Neural progenitor cell (in vitro differentiated cells): Measurements from ENCODE around the gene PTPRK. TPM values are rescaled to one million over a fixed set of nuclear protein-coding genes. Genes with fewer than 3 reads are reported as not detected.

Source experiments
- DNase-seq: peaks from one replicate; pipeline ENCODE4 v3.0.0-alpha.2; 2016; ENCODE audit warnings: low spot score
- H2AFZ ChIP-seq: fragments of 200-600 bp; sonication (generic); replicated peaks from 2 replicates; pipeline ENCODE4 v1.6.1; 2016; ENCODE audit warnings: antibody characterized with exemption
- H3F3A ChIP-seq: fragments of 200-600 bp; sonication (generic); 2 replicates; pipeline ENCODE4 v1.6.1; 2016; ENCODE audit warnings: antibody characterized with exemption, low read depth
- H3K27ac ChIP-seq: fragments of 200-600 bp; sonication (generic); 2 replicates; pipeline ENCODE4 v1.5.1; 2016; ENCODE audit warnings: mild to moderate bottlenecking
- H3K27me3 ChIP-seq: fragments of 200-600 bp; sonication (generic); 2 replicates; pipeline ENCODE4 v1.6.1; 2016; ENCODE audit warnings: mild to moderate bottlenecking, moderate library complexity
- H3K36me3 ChIP-seq: fragments of 200-600 bp; sonication (generic); 2 replicates; pipeline ENCODE4 v1.5.1; 2016
- H3K4me1 ChIP-seq: fragments of 200-600 bp; sonication (generic); 2 replicates; pipeline ENCODE4 v1.6.1; 2016; ENCODE audit warnings: mixed run types
- H3K4me2 ChIP-seq: fragments of 200-600 bp; sonication (generic); 2 replicates; pipeline ENCODE4 v1.6.1; 2016
- H3K4me3 ChIP-seq: fragments of 200-600 bp; sonication (generic); 2 replicates; pipeline ENCODE4 v1.5.1; 2016
- H3K79me2 ChIP-seq: fragments of 200-600 bp; sonication (generic); 2 replicates; pipeline ENCODE4 v1.6.1; 2016; ENCODE audit warnings: low read depth
- H3K9ac ChIP-seq: fragments of 200-600 bp; sonication (generic); 2 replicates; pipeline ENCODE4 v1.6.1; 2016
- H3K9me3 ChIP-seq: fragments of 200-600 bp; sonication (generic); 2 replicates; pipeline ENCODE4 v1.5.1; 2016; ENCODE audit warnings: low read depth
- H4K20me1 ChIP-seq: fragments of 200-600 bp; sonication (generic); 2 replicates; pipeline ENCODE4 v1.6.1; 2016; ENCODE audit warnings: low read depth
- H3K27ac Mint-ChIP-seq: 3 replicates; pipeline ENCODE4 v1.8.0; 2021; ENCODE audit warnings: mixed read lengths
- H3K27me3 Mint-ChIP-seq: 2 replicates; pipeline ENCODE4 v1.8.0; 2022; ENCODE audit warnings: low read depth, mild to moderate bottlenecking, inconsistent platforms, moderate library complexity, mixed read lengths; ENCODE audit not compliant: insufficient read depth
- H3K36me3 Mint-ChIP-seq: 3 replicates; pipeline ENCODE4 v1.8.0; 2021; ENCODE audit warnings: mixed read lengths
- H3K4me1 Mint-ChIP-seq: 3 replicates; pipeline ENCODE4 v1.8.0; 2021; ENCODE audit warnings: mixed read lengths
- H3K4me3 Mint-ChIP-seq: 3 replicates; pipeline ENCODE4 v1.8.0; 2021; ENCODE audit warnings: mild to moderate bottlenecking, moderate library complexity, mixed read lengths
- H3K9me3 Mint-ChIP-seq: 3 replicates; pipeline ENCODE4 v1.8.0; 2020; ENCODE audit warnings: mixed read lengths
- CTCF ChIP-seq: fragments of 200-600 bp; sonication (generic); IDR thresholded peaks from 2 replicates; pipeline ENCODE4 v1.5.1; 2017; ENCODE audit warnings: antibody characterized with exemption, mild to moderate bottlenecking
- EZH2 ChIP-seq: fragments of 200-600 bp; sonication (generic); IDR thresholded peaks from 2 replicates; pipeline ENCODE4 v1.6.1; 2017; ENCODE audit warnings: antibody characterized with exemption, mild to moderate bottlenecking, moderate library complexity
- EZH2phosphoT487 ChIP-seq: fragments of 200-600 bp; sonication (generic); IDR thresholded peaks from 2 replicates; pipeline ENCODE4 v1.6.1; 2017; ENCODE audit warnings: antibody characterized with exemption
- total RNA-seq: library from RNA; depleted of rRNA; stranded (reverse); fragments of >200 nt; gene quantifications from 2 replicates; pipeline ENCODE4 v1.2.3, GENCODE V29; 2015; ENCODE audit warnings: low replicate concordance

PTPRK gene
- total RNA-seq, 1 donor from 2014 or later, result 35.0 TPM

GRCh38 chr6:128024046-128024445 lies 496.4 kb downstream of the PTPRK start:
- no peak overlapping the region for H3K27ac Mint-ChIP-seq
- H3K9me3 Mint-ChIP-seq, result no peaks in the 10 kb centered on the region

GRCh38 chr6:128018821-128019220 lies 501.6 kb downstream of the PTPRK start:
- Histone ChIP-seq H3F3A (no peaks in the 10 kb centered on the region), H3K27ac (no peak overlapping the region), H4K20me1 (no peaks in the 10 kb centered on the region), H3K9ac (no peak overlapping the region), H3K4me1 (peaks cover 10% of the 10 kb centered on the region), H3K4me3 (no peak overlapping the region), H3K4me2 (no peak overlapping the region), H3K27me3 (no peaks in the 10 kb centered on the region), H3K36me3 (no peaks in the 10 kb centered on the region), H3K79me2 (no peaks in the 10 kb centered on the region), H3K9me3 (no peaks in the 10 kb centered on the region), H2AFZ (no peak overlapping the region)
- DNase-seq, result no peak
- no peak overlapping the region for H3K27ac Mint-ChIP-seq
- no peaks in the 10 kb centered on the region for H3K4me1 Mint-ChIP-seq
- H3K4me3 Mint-ChIP-seq, result no peak overlapping the region
- H3K36me3 Mint-ChIP-seq, result no peaks in the 10 kb centered on the region
- no peaks in the 10 kb centered on the region for H3K9me3 Mint-ChIP-seq
- TF ChIP-seq EZH2phosphoT487, result no peak
- TF ChIP-seq CTCF, result no peak
- no peak for TF ChIP-seq EZH2
- no peaks in the 10 kb centered on the region for H3K27me3 Mint-ChIP-seq

More at GRCh38 chr6:128024046-128024445, 496.4 kb downstream of the PTPRK start:
- peaks cover 10% of the 10 kb centered on the region for H3K4me1 ChIP-seq
- no peak overlapping the region for H3K4me2 ChIP-seq
- H3K9me3 ChIP-seq, result no peaks in the 10 kb centered on the region
- no peaks in the 10 kb centered on the region for H3K27me3 ChIP-seq
- TF ChIP-seq CTCF (no peak), EZH2phosphoT487 (no peak), EZH2 (no peak)
- no peak overlapping the region for H3K4me3 Mint-ChIP-seq
- no peaks in the 10 kb centered on the region for H3K36me3 ChIP-seq
- H3K27me3 Mint-ChIP-seq, result no peaks in the 10 kb centered on the region
- H3F3A ChIP-seq, result no peaks in the 10 kb centered on the region
- DNase-seq, result no peak
- H3K79me2 ChIP-seq, result no peaks in the 10 kb centered on the region
- no peak overlapping the region for H3K4me3 ChIP-seq
- no peak overlapping the region for H3K27ac ChIP-seq
- no peak overlapping the region for H3K9ac ChIP-seq
- no peaks in the 10 kb centered on the region for H4K20me1 ChIP-seq
- H2AFZ ChIP-seq, result no peak overlapping the region
- H3K4me1 Mint-ChIP-seq, result no peaks in the 10 kb centered on the region
- H3K36me3 Mint-ChIP-seq, result no peaks in the 10 kb centered on the region

- Mint-ChIP-seq H3K4me1 (no peaks in the 10 kb centered on the region), H3K27ac (no peak overlapping the region), H3K9me3 (no peaks in the 10 kb centered on the region), H3K36me3 (no peaks in the 10 kb centered on the region), H3K27me3 (no peaks in the 10 kb centered on the region), H3K4me3 (no peak overlapping the region)
- Histone ChIP-seq H3K4me1 (peaks cover 4% of the 10 kb centered on the region), H4K20me1 (no peaks in the 10 kb centered on the region), H3K4me3 (no peak overlapping the region), H3F3A (no peaks in the 10 kb centered on the region), H3K27ac (no peak overlapping the region), H3K9ac (no peak overlapping the region), H3K79me2 (no peaks in the 10 kb centered on the region), H3K27me3 (no peaks in the 10 kb centered on the region), H3K4me2 (no peak overlapping the region), H3K36me3 (no peaks in the 10 kb centered on the region), H3K9me3 (no peaks in the 10 kb centered on the region), H2AFZ (no peak overlapping the region)
- TF ChIP-seq EZH2, result no peak
- no peak for TF ChIP-seq EZH2phosphoT487
- no peak for TF ChIP-seq CTCF
- no peak for DNase-seq
Observed at GRCh38 chr6:128017288-128017687, 503.1 kb downstream of the PTPRK start.
